Cardiac fibroblast (primary cell): ENCODE results near the gene HIVEP2.

Source experiments
- DNase-seq, 2 donors: peaks; one replicate each; pipeline versions ENCODE4 v3.0.0 to v3.0.0-alpha.2; 2010; ENCODE audit warnings: low read depth in 2 of 2
- H3K4me3 ChIP-seq, 2 donors: replicated peaks in 1 of 2; 1 replicate in 1 of 2; 2 replicates in 1 of 2; pipeline ENCODE4 v1.5.1; 2011; ENCODE audit warnings: low read depth in 2 of 2, low read length in 2 of 2, mild to moderate bottlenecking in 2 of 2, moderate library complexity in 1 of 2
- CTCF ChIP-seq: IDR thresholded peaks from one replicate; pipeline ENCODE4 v1.5.1; 2011; ENCODE audit warnings: low read depth, mild to moderate bottlenecking, low read length, inconsistent platforms

Gene HIVEP2

GRCh38 chr6:142725024-142725770, 219.8 kb downstream of the HIVEP2 start:
- H3K4me3 ChIP-seq: no peak overlapping the region
- TF ChIP-seq CTCF: no peak
- DNase-seq: no peak

GRCh38 chr6:142722841-142723240, 222.1 kb downstream of the HIVEP2 start:
- TF ChIP-seq CTCF: no peak
- H3K4me3 ChIP-seq: no peak overlapping the region
- no peak for DNase-seq

GRCh38 chr6:142722012-142722411, 223.0 kb downstream of the HIVEP2 start:
- no peak for TF ChIP-seq CTCF
- H3K4me3 ChIP-seq: no peak overlapping the region
- DNase-seq: no peak

GRCh38 chr6:142721215-142721920, 223.6 kb downstream of the HIVEP2 start:
- no peak for TF ChIP-seq CTCF
- DNase-seq: no peak

GRCh38 chr6:142718667-142719191, 226.2 kb downstream of the HIVEP2 start:
- no peak for TF ChIP-seq CTCF
- no peak overlapping the region for H3K4me3 ChIP-seq
- DNase-seq: no peak

More at GRCh38 chr6:142721215-142721920, 223.6 kb downstream of the HIVEP2 start:
- no peak overlapping the region for H3K4me3 ChIP-seq

- no peak for TF ChIP-seq CTCF
- H3K4me3 ChIP-seq: no peak overlapping the region
- DNase-seq: no peak
These were observed 228.9 kb downstream of the HIVEP2 start for GRCh38 chr6:142716097-142716496.
